OCI-LY7 (cell line): Measurements from ENCODE around the gene CFL1.

ENCODE experiments used
- CTCF ChIP-seq: fragments of 200-600 bp; sonication (generic); conservative IDR thresholded peaks from 2 replicates; pipeline ENCODE4 v1.5.1; 2014; ENCODE audit warnings: mild to moderate bottlenecking, antibody characterized with exemption, low read length, moderate library complexity, mixed read lengths
- EZH2phosphoT487 ChIP-seq: fragments of 200-600 bp; sonication (generic); IDR thresholded peaks from 2 replicates; pipeline ENCODE4 v1.6.1; 2018; ENCODE audit warnings: low read depth, borderline replicate concordance, mild to moderate bottlenecking, mixed run types, antibody characterized with exemption, low read length, moderate library complexity, mixed read lengths

GRCh38 chr11:65859095-65859811, 1.3 kb upstream of the CFL1 start:
- TF ChIP-seq CTCF (0 out of 2 replicates have a peak, but pooled peaks have one; percentile 26), EZH2phosphoT487 (no peak)
